K562 (cell line): ENCODE data around the gene LIN9. TPM values are rescaled to one million over a fixed set of nuclear protein-coding genes. Genes with fewer than 3 reads are reported as not detected.

Source experiments
- CBFB ChIP-seq: sonication (generic); formaldehyde crosslinking; IDR thresholded peaks from 2 replicates; pipeline ENCODE4 v1.4.0; 2020; ENCODE audit warnings: mild to moderate bottlenecking, missing genetic modification reagents
- CEBPG ChIP-seq, 3 experiments: fragments of 200-800 bp in 1 of 3; sonication (Bioruptor generic) in 1 of 3; sonication (generic) in 1 of 3; formaldehyde crosslinking in 1 of 3; IDR thresholded peaks in 2 of 3; conservative IDR thresholded peaks in 1 of 3; 2 replicates each; pipeline versions ENCODE4 v1.6.1 to v1.8.0; 2016 to 2022; ENCODE audit warnings: missing compliant biosample characterization in 2 of 3, missing genetic modification characterization in 2 of 3, mild to moderate bottlenecking in 1 of 3, missing genetic modification reagents in 1 of 3
- CSDE1 ChIP-seq, 2 experiments: fragments of 450-650 bp; IDR thresholded peaks; 2 replicates each; pipeline ENCODE4 v1.6.1; 2016; ENCODE audit warnings: mild to moderate bottlenecking in 1 of 2
- DNMT1 ChIP-seq: fragments of 450-650 bp; IDR thresholded peaks from 2 replicates; pipeline ENCODE4 v1.6.1; 2016; ENCODE audit warnings: antibody characterized with exemption, mild to moderate bottlenecking
- HMG20A ChIP-seq: fragments of 450-650 bp; formaldehyde crosslinking; conservative IDR thresholded peaks from 2 replicates; pipeline ENCODE4 v1.4.0; 2020; ENCODE audit warnings: mild to moderate bottlenecking, mixed read lengths
- HMGN3 ChIP-seq: IDR thresholded peaks from 2 replicates; pipeline ENCODE4 v1.6.1; 2011; ENCODE audit warnings: borderline replicate concordance, low read depth, mild to moderate bottlenecking, mixed read lengths, low read length; ENCODE audit not compliant: insufficient read length; ENCODE audit errors: extremely low read depth
- JUND ChIP-seq, 2 experiments: IDR thresholded peaks; 2 replicates in 1 of 2; 3 replicates in 1 of 2; pipeline ENCODE4 v1.6.1; 2011; ENCODE audit warnings: borderline replicate concordance in 2 of 2, low read depth in 2 of 2, low read length in 2 of 2, improper control_type of control experiment in 1 of 2, missing biosample characterization in 1 of 2, missing genetic modification characterization in 1 of 2, missing genetic modification reagents in 1 of 2
- MAFG ChIP-seq: fragments of 450-650 bp; conservative IDR thresholded peaks from 2 replicates; pipeline ENCODE4 v1.6.1; 2016; ENCODE audit warnings: missing genetic modification characterization, missing compliant biosample characterization
- NCOA1 ChIP-seq: fragments of 450-650 bp; IDR thresholded peaks from 2 replicates; pipeline ENCODE4 v1.6.1; 2016; ENCODE audit warnings: low read depth
- NCOA2 ChIP-seq, 2 experiments: fragments of 450-650 bp; IDR thresholded peaks; 2 replicates each; pipeline ENCODE4 v1.6.1; 2018; ENCODE audit warnings: mild to moderate bottlenecking in 2 of 2, moderate library complexity in 1 of 2; ENCODE audit not compliant: partially characterized antibody in 2 of 2
- RFX7 ChIP-seq: fragments of 250-450 bp; sonication (Bioruptor Pico); IDR thresholded peaks from 2 replicates; pipeline ENCODE4 v1.5.1; 2021; ENCODE audit warnings: mild to moderate bottlenecking
- SMARCA4 ChIP-seq: fragments of 450-650 bp; IDR thresholded peaks from 2 replicates; pipeline ENCODE4 v1.6.1; 2016
- SRSF1 ChIP-seq: fragments of 200-400 bp; formaldehyde crosslinking; IDR thresholded peaks from 2 replicates; pipeline ENCODE4 v1.6.1; 2017; ENCODE audit warnings: mild to moderate bottlenecking, low read depth, low read length, moderate library complexity
- TAF1 ChIP-seq: IDR thresholded peaks from 2 replicates; pipeline ENCODE4 v1.6.1; 2011; ENCODE audit warnings: mild to moderate bottlenecking, low read length, moderate library complexity; ENCODE audit not compliant: insufficient read depth, control insufficient read depth, severe bottlenecking; ENCODE audit errors: extremely low read depth
- TEAD1 ChIP-seq, 2 experiments: fragments of 450-650 bp in 1 of 2; sonication (generic) in 1 of 2; formaldehyde crosslinking; IDR thresholded peaks; 2 replicates each; pipeline versions ENCODE4 v1.4.0 to v1.8.0; 2020 to 2022; ENCODE audit warnings: mild to moderate bottlenecking in 2 of 2, missing genetic modification reagents in 1 of 2
- WHSC1 ChIP-seq: IDR thresholded peaks from one replicate; pipeline ENCODE4 v1.6.1; 2012; ENCODE audit warnings: low read length, control low read depth, inconsistent platforms
- ZFP1 ChIP-seq: fragments of 450-650 bp; formaldehyde crosslinking; IDR thresholded peaks from 2 replicates; pipeline ENCODE4 v1.4.0; 2020; ENCODE audit warnings: mild to moderate bottlenecking, mixed read lengths
- ZNF165 ChIP-seq: fragments of 250-450 bp; sonication (Bioruptor Pico); IDR thresholded peaks from 2 replicates; pipeline ENCODE4 v1.4.0; 2020; ENCODE audit warnings: borderline replicate concordance
- ZNF780A ChIP-seq: fragments of 250-450 bp; sonication (Bioruptor Pico); IDR thresholded peaks from 2 replicates; pipeline ENCODE4 v1.5.0; 2021; ENCODE audit warnings: mild to moderate bottlenecking
- polyA plus RNA-seq, 8 experiments: library from polyadenylated mRNA; depleted of rRNA in 4 of 8; stranded (reverse) in 5 of 8; unstranded in 3 of 8; fragments of >200 nt; fragmentation: Nextera tagmentation in 2 of 8; fragmentation: Illumina TruSeq in 1 of 8; extraction: Ambion mirVana in 2 of 8; extraction: Trizol in 1 of 8; gene quantifications; 2 replicates each; pipeline versions ENCODE4 v1.2.1 to v1.2.3, GENCODE V29; 2011 to 2014; ENCODE audit warnings: inconsistent platforms in 1 of 8, missing spikeins in 1 of 8
- total RNA-seq, 7 experiments: library from RNA; depleted of rRNA in 6 of 7; stranded (reverse); fragments of >200 nt in 6 of 7; fragmentation: Illumina TruSeq in 2 of 7; extraction: Trizol in 2 of 7; gene quantifications; 2 replicates each; pipeline versions ENCODE4 v1.2.1 to v1.2.3, GENCODE V29; 2011 to 2021; ENCODE audit warnings: low replicate concordance in 1 of 7
- TF ChIP-seq, protein P1 (sequence below): fragments of 450-650 bp; IDR thresholded peaks from 2 replicates; pipeline ENCODE4 v1.6.1; 2016; ENCODE audit warnings: mild to moderate bottlenecking
- TF ChIP-seq, protein P2 (sequence below): fragments of 450-650 bp; formaldehyde crosslinking; IDR thresholded peaks from 2 replicates; pipeline ENCODE4 v1.4.0; 2022; ENCODE audit warnings: missing genetic modification characterization
- TF ChIP-seq, protein P3 (sequence below): sonication (generic); formaldehyde crosslinking; IDR thresholded peaks from 2 replicates; pipeline ENCODE4 v1.8.0; 2023; ENCODE audit warnings: mild to moderate bottlenecking, missing genetic modification reagents

Gene LIN9
- total and polyA plus RNA-seq, 9 of the 15 experiments (the other 6 are each of a cell fraction or from before 2014, with no cell fraction given): 18.8 to 33.0 (median 25.5) TPM

DNA sequence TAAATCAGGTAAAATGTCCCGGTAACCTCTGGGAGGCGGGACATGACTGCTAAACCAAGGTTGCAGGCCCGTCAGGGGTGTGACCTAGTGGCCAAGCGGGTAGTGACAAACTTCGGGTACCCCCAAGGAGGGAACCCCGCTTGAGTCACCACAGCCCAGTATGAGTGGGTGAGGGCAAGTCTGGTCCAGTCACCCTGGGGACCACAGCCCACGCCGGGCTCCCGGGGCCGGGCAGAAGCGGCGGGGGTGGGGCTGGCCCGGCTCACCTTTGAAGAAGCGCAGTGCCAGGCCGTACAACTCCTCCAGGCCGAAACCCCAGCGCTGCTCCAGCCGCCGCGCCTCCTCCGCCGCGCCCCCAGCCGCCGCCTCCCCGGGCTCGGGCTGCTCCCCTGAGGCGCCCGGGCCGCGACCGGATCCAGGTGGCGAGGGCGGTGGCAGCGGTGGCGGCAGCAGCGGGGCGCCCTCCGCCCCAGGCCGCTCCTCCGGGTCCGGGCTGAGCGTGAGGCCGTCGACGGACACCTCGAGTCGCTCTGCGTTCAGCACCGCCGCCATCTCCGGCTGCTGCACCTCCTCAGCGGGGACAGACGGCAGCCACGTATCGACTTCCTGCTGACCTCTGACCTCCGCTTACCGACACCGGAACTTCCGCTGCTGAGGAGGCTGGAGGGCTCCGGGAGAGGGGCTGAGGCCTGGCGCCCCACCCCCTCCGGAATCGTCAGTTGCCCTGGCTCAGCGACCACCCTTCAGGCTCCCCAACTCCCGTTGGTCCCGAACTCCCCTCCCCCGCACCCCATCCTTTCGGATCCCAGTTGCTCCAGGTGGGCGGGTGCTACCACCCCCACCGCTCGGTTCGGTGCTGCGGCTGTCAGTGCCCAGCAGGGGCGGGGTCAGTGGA is 122.6 kb downstream of the LIN9 start, which contains the start of gene ACBD3 (continued):
- TF ChIP-seq JUND (IDR thresholded peaks at IDR 0.05; ENCODE audit: borderline replicate concordance, low read depth, low read length): peak; percentile 49
- no peak; the same call in 2 of the 3 replicates for TF ChIP-seq JUND (tag; IDR thresholded peaks at IDR 0.05; ENCODE audit: borderline replicate concordance, low read depth, low read length)
- TF ChIP-seq SMARCA4: peak; percentile 54; the same call in 1 of the 2 replicates
- TF ChIP-seq TAF1: peak; percentile 84
- no peak for TF ChIP-seq SRSF1
- TF ChIP-seq CEBPG (CRISPR knock-in tag; IDR thresholded peaks at IDR 0.05): no peak
- TF ChIP-seq CEBPG (tag; conservative IDR thresholded peaks at IDR 0.05 in 1 of 2, IDR thresholded peaks at IDR 0.05 in 1 of 2): no peak
- TF ChIP-seq WHSC1: no peak
- no peak for TF ChIP-seq DNMT1
- TF ChIP-seq, protein P1, sequence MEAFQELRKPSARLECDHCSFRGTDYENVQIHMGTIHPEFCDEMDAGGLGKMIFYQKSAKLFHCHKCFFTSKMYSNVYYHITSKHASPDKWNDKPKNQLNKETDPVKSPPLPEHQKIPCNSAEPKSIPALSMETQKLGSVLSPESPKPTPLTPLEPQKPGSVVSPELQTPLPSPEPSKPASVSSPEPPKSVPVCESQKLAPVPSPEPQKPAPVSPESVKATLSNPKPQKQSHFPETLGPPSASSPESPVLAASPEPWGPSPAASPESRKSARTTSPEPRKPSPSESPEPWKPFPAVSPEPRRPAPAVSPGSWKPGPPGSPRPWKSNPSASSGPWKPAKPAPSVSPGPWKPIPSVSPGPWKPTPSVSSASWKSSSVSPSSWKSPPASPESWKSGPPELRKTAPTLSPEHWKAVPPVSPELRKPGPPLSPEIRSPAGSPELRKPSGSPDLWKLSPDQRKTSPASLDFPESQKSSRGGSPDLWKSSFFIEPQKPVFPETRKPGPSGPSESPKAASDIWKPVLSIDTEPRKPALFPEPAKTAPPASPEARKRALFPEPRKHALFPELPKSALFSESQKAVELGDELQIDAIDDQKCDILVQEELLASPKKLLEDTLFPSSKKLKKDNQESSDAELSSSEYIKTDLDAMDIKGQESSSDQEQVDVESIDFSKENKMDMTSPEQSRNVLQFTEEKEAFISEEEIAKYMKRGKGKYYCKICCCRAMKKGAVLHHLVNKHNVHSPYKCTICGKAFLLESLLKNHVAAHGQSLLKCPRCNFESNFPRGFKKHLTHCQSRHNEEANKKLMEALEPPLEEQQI: no peak
- no peak for TF ChIP-seq NCOA2 (IDR thresholded peaks at IDR 0.05; ENCODE audit: partially characterized antibody in 2 of 2)
- peak; percentile 65; the same call in 1 of the 2 replicates for TF ChIP-seq NCOA1
- TF ChIP-seq CSDE1 (IDR thresholded peaks at IDR 0.05): no peak
- TF ChIP-seq, protein P2, sequence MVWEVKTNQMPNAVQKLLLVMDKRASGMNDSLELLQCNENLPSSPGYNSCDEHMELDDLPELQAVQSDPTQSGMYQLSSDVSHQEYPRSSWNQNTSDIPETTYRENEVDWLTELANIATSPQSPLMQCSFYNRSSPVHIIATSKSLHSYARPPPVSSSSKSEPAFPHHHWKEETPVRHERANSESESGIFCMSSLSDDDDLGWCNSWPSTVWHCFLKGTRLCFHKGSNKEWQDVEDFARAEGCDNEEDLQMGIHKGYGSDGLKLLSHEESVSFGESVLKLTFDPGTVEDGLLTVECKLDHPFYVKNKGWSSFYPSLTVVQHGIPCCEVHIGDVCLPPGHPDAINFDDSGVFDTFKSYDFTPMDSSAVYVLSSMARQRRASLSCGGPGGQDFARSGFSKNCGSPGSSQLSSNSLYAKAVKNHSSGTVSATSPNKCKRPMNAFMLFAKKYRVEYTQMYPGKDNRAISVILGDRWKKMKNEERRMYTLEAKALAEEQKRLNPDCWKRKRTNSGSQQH (CRISPR knock-in tag): 0 out of 2 replicates have a peak, but pooled peaks have one; percentile 17
- TF ChIP-seq CBFB (CRISPR knock-in tag): peak; percentile 77; the same call in 1 of the 2 replicates
- TF ChIP-seq ZFP1 (CRISPR knock-in tag): no peak
- TF ChIP-seq ZNF165 (CRISPR knock-in tag): no peak
- peak; percentile 49 for TF ChIP-seq HMGN3
- no peak for TF ChIP-seq HMG20A (CRISPR knock-in tag)
- TF ChIP-seq RFX7 (CRISPR knock-in tag): no peak
- TF ChIP-seq MAFG: no peak
- TF ChIP-seq, protein P3, sequence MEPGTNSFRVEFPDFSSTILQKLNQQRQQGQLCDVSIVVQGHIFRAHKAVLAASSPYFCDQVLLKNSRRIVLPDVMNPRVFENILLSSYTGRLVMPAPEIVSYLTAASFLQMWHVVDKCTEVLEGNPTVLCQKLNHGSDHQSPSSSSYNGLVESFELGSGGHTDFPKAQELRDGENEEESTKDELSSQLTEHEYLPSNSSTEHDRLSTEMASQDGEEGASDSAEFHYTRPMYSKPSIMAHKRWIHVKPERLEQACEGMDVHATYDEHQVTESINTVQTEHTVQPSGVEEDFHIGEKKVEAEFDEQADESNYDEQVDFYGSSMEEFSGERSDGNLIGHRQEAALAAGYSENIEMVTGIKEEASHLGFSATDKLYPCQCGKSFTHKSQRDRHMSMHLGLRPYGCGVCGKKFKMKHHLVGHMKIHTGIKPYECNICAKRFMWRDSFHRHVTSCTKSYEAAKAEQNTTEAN: no peak
- TF ChIP-seq ZNF780A (CRISPR knock-in tag): no peak
- peak in 1 of 2 experiments; percentile 62; a peak in 1 of 4 replicates for TF ChIP-seq TEAD1 (CRISPR knock-in tag; IDR thresholded peaks at IDR 0.05)
